GM21390 (cell line): ENCODE results near the gene ESM1.
"Not testable (repeated sequence)": the region's sequence is repeated elsewhere in the genome, so short reads cannot be mapped to it uniquely, and the experiment has no call there.

Experiments used
- ATAC-seq: cut with Tn5 transposase; IDR thresholded peaks from one replicate; pipeline ENCODE4 v1.9.1; 2021; ENCODE audit not compliant: unreplicated experiment

The ESM1 gene

GRCh38 chr5:54985301-54986268 is at the start of gene ESM1:
ESM1 (minus strand) TSS chr5:54985593; CDS start chr5:54985517, 76 bp downstream.
- ATAC-seq: no peak

- no peak for ATAC-seq
These were observed 48.2 kb upstream of the ESM1 start for GRCh38 chr5:55033568-55033967.

GRCh38 chr5:55031492-55031891 is 46.1 kb upstream of the ESM1 start:
- ATAC-seq: no peak

GRCh38 chr5:55030676-55031369 is 45.4 kb upstream of the ESM1 start:
- no peak for ATAC-seq

- ATAC-seq: no peak
These were observed 44.8 kb upstream of the ESM1 start for GRCh38 chr5:55030220-55030619.

- no peak for ATAC-seq
These were observed 42.2 kb upstream of the ESM1 start for GRCh38 chr5:55027595-55027994.

- ATAC-seq: no peak
These were observed 37.1 kb upstream of the ESM1 start for GRCh38 chr5:55022450-55022849.

- no peak for ATAC-seq
These were observed 36.4 kb upstream of the ESM1 start for GRCh38 chr5:55021821-55022220.

- ATAC-seq: no peak
These were observed 36.0 kb upstream of the ESM1 start for GRCh38 chr5:55021410-55021809.

GRCh38 chr5:55010149-55010548 is 24.8 kb upstream of the ESM1 start:
- ATAC-seq: not testable (repeated sequence)

- no peak for ATAC-seq
These were observed 19.3 kb upstream of the ESM1 start for GRCh38 chr5:55004729-55005128.

GRCh38 chr5:55003432-55004065 is 18.2 kb upstream of the ESM1 start:
- no peak for ATAC-seq

- ATAC-seq: not testable (repeated sequence)
These were observed 16.8 kb upstream of the ESM1 start for GRCh38 chr5:55002166-55002565.

GRCh38 chr5:54997081-54997480 is 11.7 kb upstream of the ESM1 start:
- ATAC-seq: no peak

- no peak for ATAC-seq
These were observed 11.1 kb upstream of the ESM1 start for GRCh38 chr5:54996466-54996865.

- no peak for ATAC-seq
These were observed 9.8 kb upstream of the ESM1 start for GRCh38 chr5:54995168-54995567.

GRCh38 chr5:54994628-54995027 is 9.2 kb upstream of the ESM1 start:
- no peak for ATAC-seq

GRCh38 chr5:54993318-54993717 is 7.9 kb upstream of the ESM1 start:
- no peak for ATAC-seq

- ATAC-seq: no peak
These were observed 6.0 kb upstream of the ESM1 start for GRCh38 chr5:54991416-54991815.

- ATAC-seq: no peak
These were observed 5.5 kb upstream of the ESM1 start for GRCh38 chr5:54990841-54991258.

- ATAC-seq: no peak
These were observed 3.4 kb upstream of the ESM1 start for GRCh38 chr5:54988817-54989216.

GRCh38 chr5:54988218-54988617 is 2.8 kb upstream of the ESM1 start:
- ATAC-seq: no peak
